HG03139 (cell line): Measurements from ENCODE around the gene CDH9.

Experiments
- ATAC-seq: cut with Tn5 transposase; IDR thresholded peaks from one replicate; pipeline ENCODE4 v1.9.1; 2021; ENCODE audit not compliant: unreplicated experiment

The CDH9 gene

DNA sequence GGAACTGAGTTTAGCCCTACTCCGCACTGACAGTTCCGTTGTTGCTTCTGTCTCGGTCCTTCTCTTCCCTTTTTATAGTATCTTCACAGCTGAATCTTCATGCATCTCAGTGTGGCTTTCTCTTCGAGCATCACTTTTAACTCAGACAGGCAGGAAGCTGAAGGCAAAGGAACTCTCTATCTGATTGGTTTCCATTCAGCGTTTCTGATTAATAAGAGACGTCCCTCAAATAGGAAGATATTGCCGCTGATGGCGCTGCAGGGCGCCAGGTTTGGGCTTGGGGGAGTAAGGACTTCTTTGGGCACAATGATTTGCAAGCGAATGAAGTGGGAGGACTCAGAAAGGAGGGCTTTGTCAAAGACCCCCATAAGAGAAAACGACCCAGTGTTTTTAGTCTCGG is at the start of gene CDH9:
TSS of gene CDH9 (minus strand) at position 111 of the 400 bp plus-strand sequence. CDS start 50,253 bp downstream, outside the sequence.
- ATAC-seq: no peak

GRCh38 chr5:27087747-27088146 is 49.4 kb upstream of the CDH9 start:
- ATAC-seq: no peak

- ATAC-seq: no peak
Measured at GRCh38 chr5:27083449-27084415, 45.3 kb upstream of the CDH9 start.

- ATAC-seq: no peak
Measured at GRCh38 chr5:27080147-27080546, 41.8 kb upstream of the CDH9 start.

DNA sequence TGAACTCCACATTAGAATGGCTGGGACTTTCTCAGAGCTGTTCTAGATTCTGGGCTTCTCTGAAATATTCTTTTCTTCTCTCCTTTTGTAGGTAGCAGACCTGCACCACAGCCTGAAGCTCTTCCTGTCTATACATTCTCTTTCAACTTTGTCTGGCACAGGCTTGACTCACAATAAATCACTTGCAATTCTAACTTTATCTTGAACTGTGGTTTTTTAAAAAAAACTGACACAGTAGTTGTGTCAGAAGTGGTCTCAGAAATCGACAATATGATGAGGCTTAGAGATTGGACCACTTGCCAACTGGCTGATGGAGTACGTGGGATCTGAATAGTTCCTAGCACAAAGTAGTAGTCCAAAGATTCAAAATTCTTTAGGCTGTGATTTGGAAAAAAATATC is 24.1 kb upstream of the CDH9 start:
- ATAC-seq: no peak

DNA sequence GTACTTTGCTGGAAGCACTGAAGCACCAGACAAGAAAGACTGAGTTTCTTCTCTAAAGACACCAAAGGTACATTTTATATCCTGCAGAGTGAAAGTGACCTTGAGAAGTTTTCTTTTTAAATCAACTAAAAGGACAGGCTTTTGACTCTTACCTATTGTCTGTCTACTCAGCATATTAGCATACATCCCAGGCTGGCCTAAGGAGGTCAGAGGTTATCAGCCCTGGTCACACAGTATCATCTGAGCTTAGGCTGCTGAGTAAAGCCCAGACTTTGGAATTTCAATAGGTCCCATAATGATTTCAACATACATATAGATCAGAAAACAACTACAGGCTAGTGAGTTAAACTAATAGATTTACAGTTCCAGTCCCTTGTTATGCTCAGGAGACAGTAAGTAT is 10.1 kb upstream of the CDH9 start:
- no peak for ATAC-seq

DNA sequence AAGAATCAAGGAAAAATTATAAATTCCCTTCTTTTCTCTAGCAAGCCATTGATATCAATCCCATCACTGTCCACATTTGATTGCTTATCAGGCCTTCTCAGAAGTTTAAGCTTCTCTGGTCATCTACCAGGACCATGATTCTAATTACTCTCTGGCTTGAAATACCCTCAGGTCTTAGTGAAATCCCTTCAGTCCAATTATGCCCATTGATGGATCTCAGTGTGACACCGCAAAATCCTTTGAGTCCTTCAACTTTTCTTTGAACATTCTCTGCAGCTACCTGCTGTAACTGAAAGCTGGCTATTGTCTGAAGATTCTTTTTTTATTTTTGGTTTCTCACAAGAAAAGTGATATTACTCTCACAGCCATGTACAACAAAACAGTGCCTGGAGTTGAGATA is 3.0 kb upstream of the CDH9 start:
- no peak for ATAC-seq

GRCh38 chr5:27034565-27034964 is 3.8 kb downstream of the CDH9 start:
- ATAC-seq: no peak

GRCh38 chr5:27026801-27027200 is 11.6 kb downstream of the CDH9 start:
- no peak for ATAC-seq

DNA sequence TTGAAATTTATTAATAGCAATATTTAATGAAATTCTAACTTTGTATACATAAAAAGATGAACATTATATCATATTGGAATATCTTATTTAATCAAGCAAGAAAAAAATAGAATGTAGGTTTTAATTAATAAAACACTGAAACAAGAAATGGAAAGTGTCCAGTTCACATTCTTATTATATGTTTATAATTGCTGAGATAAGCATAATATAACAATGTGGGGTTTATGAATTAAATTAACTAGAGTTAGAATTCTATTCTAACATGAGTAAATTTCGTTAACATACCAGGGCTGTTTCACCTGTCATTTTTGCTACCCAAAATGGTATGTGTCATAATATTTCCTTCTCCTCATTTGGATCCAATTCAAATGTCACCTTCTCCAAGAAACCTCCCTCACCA is 12.3 kb downstream of the CDH9 start:
- ATAC-seq: no peak

DNA sequence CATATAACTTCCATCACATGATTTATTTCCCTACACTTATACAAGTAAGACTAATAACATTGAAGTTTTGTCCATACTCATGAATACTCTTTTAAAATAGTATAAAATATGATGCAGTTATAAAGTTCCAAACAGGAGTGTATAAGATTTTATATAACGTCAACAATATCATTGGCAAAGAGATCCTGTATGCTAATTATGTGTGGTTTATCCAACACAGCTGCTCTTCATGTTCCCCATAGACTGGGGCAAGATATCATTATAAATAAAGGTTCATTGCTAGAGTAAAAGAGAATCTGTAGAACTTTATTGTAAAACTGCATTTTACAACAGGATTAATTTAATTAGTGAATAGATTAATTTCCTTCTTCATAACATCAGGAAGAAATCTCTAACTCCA is 16.9 kb downstream of the CDH9 start:
- ATAC-seq: no peak

- no peak for ATAC-seq
Measured at GRCh38 chr5:27020973-27021372, 17.4 kb downstream of the CDH9 start.

DNA sequence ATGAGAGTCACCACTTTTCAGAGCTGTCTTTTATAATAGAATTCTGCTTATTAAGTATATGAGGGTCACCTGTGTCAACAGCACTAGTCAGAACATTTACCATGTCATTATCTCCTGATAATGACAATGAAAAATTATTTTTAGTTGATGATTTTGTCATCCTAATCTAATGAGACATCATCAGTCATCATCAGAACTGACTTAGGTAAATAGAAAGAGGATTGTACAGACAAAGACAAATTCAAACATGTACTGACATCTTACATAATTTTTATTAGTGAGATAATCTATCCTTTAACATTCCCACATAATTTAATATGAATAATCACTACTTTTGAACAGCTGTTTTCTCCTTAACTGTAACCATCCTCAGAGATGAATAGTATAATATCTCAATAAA is 22.6 kb downstream of the CDH9 start:
- ATAC-seq: no peak

DNA sequence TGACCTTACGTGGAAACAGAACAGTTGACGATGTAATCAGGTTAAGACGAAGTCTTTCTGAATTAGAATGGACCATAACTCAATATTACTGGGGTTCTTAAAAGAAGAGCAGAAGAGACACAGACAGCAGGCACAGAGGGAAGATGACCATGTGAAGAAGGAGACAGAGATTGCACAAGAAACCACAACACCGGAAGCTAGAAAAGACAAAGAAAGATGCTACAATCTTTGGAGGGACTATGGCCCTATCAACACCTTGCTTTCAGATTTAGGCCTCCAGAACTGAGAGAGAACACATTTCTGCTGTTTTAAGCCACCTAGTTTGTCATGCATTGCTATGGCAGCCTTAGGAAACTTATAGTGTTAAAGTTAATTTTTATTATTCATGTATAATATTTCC is 27.1 kb downstream of the CDH9 start:
- no peak for ATAC-seq

GRCh38 chr5:27010646-27011045 is 27.7 kb downstream of the CDH9 start:
- ATAC-seq: no peak

DNA sequence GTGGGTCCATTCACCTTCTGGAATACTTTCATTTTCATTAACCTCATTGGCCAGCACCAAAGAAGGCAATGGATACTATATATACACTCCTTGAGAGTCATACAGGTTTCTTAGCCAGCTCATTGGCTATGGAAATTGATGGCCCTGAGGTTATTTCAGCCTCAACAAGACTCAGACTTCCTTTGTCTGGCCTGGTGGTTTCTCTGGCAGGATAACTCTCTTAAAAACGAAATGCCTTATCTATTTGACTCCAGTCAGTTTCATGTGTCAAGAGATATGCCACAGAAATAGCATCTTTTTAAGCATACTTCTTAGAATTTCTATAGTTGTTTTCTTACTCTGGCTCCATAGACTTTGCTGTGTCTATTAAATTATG is 28.9 kb downstream of the CDH9 start:
- no peak for ATAC-seq

GRCh38 chr5:27008604-27009539 is 29.5 kb downstream of the CDH9 start:
- no peak for ATAC-seq

DNA sequence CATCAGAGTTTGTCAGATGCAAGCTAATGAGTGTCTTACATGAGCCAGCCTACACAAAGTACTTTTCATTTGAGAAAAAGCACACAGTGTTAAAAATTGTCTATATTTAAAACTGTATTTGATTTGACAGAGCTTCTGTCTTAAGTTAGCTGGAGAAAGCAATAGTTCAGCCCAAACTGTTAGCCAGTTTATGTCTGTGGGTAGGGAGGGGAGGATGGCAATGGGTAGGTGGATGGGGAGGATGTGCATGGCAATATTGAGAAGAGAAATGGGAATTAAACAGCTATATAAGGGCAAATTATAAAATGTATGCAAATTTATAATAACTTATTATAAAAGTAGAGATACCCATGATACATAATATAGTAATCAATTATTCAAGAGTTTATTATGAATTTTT is 31.3 kb downstream of the CDH9 start:
- ATAC-seq: no peak

GRCh38 chr5:26986985-26987384 is 51.4 kb downstream of the CDH9 start:
- ATAC-seq: no peak

DNA sequence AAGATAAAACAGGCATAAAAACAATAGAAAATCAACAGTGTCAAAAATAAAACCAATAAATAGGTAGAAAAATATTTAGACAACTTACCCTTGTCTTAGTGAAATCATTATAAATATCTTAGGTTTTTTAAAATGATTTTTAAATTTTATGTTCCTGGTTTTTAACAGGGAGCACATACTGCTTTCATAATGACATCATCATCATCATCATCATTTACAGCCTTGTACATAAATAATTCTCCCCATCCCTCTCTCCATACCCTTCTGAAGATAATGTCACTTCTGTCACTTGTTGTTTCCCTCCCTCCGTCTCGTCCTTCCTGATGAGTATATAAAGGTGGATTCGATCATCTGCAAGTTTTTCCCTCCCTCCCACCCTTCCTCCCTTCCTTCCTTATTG is 56.6 kb downstream of the CDH9 start:
- no peak for ATAC-seq

DNA sequence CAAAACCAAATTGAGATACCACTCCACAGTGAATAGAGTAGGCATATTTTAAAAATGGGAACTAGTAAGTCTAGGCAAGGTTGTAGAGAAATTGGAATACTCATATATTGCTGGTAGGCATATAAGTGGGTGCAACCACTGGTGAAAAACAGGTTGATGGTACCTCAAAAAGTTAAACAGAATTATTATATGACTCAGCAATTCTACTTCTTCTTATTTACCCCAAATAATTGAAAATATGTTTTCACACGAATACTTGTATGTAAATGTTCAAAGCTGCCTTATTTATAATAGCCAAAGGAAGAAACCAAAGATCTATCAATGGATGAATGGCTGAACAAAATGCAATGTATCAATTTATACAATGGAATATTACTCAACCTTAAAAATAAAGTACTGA is 79.1 kb downstream of the CDH9 start:
- no peak for ATAC-seq

DNA sequence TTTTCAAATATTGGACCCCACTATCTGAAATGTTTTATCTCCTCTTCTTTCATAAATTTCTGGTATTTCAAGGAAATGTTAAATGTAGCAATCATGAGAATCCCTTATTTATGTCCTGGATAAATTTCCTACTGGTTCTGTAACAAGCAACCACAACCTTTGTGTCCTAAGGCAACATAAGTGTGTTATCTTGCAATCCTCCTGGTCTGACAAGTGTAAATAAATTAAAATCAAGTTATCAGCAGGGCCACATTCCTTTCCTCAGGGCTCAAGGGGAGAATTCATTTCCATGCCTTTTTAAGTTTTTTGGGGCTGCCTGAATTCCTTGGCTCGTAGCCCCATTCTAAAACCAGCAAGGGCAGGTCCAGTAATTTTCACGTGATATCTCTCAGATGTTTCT is 83.2 kb downstream of the CDH9 start:
- ATAC-seq: no peak
